ENCODE data around the gene NKX3-2. TPM values are rescaled to one million over a fixed set of nuclear protein-coding genes. Genes with fewer than 3 reads are reported as not detected.

Gene NKX3-2
- total RNA-seq, 1 donor from 2014 or later = not detected

DNA sequence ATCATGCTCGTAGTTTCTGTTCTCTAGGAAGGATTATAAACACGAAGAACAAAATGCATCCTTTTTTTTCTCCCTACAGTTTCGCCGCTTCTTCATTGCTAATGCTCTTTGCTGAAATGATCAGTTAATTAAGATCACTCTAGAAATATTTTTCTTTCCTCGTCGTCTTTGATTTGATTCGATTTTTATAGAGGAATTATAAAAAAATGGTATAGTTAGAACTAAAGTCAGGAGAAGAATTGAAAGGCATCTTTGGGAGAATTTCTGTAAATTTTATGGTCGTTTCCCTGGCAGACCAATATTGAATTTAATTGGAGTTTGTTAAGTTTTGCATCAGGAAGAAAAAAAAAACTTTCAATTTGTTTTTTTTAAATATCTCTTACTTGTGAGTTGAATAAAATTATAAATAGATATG lies 1.1 kb upstream of the NKX3-2 start:
- no peak for DNase-seq (ENCODE audit: low read depth)

DNA sequence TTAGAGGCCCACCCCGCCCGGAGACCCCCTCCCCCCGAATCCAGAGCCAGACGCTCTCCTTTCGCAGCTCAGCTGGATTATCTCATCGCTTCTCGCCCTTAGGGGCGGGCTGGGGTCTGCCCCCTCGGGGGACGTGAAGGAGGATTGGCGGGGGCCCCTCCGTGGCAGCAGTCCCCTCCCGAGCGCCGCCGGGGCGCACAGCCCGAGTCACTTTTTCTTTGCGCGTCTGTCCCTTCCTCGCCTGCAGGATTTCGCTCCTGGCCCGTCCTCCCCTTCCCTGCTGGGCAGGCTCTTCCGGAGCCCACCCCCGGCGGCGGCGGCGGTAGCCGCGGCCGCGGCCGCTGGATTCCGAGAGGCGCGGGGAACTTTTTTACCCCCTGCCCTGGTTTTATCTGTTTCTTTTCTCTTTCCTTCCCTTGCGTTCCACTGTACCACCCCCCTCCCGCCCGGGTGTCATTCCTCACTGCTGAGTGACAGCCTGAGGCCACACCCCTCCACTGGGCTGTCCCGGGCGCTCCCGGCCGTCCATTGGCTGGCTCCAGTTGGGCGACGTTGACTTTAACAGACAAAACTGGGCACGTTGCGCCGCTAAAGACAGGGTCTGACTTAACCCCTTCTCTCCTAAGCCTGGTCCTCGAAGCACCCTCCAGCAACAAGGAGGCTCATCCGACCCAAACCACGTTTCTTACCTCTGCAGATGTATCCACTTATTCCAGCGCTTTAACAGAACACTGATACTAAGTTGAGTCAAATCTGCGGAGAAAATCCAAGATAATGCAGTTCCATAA lies 492 bp upstream of the NKX3-2 start:
- peak; percentile 29 for DNase-seq (ENCODE audit: low read depth)

DNA sequence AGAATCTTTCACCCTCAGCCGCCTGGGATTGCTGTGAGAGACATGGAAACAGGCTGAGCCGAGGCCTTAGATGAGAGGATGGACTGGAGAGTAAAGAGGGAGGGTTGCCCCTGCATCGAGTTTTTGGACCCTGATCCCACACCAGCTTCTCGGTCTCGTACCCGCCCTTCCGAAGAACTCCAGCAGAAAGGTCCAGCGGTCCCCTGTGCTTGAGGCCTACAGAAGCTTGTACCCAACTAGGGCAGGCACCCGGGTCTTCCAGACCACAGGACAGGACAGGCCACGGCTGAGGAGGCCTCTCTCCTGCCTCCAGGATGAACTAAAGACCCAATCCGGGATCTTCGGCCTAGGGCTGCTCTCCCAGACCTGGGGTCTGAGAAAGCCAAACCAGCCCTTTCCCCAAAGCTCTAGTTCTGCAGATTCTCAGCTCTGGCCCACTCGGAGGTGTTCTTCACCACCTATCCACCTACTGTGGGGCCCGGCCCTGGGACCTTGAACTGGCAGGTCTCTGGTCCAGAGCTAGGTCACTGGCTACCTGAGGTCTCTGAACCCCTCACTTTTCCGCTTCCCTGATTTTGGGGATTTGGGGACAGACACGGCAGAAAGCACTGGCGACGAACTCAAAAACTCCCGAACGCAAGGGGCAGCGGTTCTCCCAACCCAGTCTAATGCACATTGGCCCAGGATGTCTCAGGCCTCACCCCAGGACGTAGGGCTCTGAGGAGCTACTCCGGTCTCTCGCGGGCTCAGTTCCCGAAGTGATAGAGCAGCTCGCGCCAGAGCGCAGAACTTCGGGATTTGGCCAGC lies 1.1 kb downstream of the NKX3-2 start:
- no peak for DNase-seq (ENCODE audit: low read depth)

DNA sequence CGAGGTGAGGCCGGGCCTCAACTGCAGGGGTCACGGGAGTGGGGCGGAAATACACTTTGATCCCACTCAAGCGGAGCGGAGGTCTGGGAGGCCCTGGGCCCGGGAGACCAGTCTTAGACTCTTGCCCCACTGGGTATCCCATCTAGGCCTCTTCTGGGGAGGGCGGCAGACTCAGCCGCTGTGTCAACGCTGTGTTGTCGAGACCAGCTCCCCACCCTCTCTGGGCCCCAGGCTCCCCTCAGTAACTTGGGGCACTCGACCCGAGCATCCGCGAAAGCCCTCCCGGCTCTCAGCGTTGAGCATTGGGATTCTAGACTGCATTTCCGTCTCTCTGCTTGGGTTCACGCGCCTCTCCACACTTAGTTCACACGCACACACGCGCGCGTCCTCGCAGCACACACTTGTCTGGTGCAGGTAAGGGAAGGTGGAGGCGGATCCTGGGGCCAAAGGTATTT lies 1.7 kb downstream of the NKX3-2 start:
- DNase-seq (ENCODE audit: low read depth) = no peak

DNA sequence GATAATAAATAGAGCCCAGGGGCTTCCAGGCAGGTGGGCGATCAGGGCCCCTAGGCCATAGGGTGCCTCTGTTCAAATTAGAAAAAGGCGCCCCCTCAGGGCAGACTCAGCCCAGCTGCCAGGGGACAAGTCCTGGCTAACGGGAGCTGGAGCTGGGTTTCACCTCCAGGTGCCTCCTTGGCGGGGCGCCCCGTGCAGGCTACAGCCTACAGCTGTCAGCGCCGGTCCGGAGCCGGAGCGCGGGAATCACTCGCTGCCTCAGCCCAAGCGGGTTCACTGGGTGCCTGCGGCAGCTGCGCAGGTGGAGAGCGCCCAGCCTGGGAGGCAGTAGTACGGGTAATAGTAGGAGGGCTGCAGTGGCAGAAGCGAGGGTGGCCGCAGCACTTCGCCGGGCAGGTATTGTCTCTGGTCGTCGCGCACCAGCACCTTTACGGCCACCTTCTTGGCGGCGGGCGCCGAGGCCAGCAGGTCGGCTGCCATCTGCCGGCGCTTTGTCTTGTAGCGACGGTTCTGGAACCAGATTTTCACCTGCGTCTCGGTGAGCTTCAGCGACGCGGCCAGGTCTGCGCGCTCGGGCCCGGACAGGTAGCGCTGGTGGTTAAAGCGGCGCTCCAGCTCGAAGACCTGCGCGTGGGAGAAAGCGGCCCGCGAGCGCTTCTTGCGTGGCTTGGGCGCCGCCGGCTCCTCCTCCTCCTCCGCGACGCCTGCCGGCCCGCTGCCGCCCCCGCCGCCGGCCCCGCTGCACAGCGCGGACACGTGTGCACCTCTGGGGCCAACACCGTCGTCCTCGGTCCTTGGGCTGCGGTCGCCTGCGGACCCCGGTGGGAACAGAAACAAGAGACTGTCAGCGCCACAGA lies 2.4 kb downstream of the NKX3-2 start:
- no peak for DNase-seq (ENCODE audit: low read depth)

DNA sequence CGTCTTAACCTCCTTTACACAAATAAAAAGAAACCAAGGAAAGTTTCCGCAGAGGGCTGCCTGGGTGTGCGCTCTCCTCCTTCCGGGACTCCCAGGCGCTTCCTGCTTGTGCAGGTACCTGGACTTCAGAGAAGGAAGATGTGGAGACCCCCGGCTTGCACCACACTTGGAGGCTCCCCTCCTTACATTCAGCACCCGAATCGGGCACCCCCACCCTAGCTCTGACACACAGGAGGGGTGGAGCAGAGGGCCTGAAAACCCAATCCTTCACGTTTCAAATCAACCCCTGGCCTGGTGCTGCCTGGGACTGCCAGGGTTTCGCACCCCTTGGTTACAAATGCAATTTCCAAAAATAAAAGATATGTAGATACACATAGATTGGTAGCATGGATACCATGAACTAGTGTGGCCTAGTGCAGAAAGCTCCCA lies 3.1 kb downstream of the NKX3-2 start:
- DNase-seq (ENCODE audit: low read depth) = no peak

DNA sequence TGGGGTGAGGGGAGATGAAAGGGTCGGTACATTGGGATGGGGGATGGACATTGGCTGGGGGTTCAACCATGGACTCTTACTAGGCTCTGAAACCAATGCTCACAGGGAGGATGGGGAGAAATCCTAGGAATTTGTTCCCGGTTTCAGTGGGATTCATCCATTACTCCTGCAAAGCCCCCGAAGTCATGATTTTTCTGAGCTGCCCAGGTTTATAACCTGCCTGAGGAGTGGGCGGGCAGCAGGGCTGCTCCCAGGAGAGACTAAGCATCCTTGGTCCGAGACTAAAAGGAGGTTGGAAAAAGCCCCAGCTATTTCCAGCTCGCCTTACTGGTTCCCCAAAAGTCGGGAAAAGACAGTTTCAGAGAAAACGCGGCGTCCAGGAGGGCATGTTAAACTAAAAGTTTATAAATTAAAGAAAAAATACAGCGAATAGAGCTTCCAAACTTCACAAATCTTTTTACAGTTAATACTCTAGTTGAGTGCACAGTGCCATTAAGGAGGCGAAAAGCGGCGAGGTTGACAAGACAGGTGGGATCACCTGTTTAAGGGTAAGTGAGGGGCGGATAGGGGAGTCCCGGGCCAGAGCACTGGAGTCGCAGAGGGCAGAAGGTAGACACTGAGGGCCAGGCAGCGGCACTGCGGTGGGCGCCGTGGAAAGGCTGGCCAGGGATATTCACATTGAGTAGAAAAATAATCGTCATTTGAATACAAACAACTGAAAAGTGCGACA lies 3.7 kb downstream of the NKX3-2 start:
- no peak for DNase-seq (ENCODE audit: low read depth)

DNA sequence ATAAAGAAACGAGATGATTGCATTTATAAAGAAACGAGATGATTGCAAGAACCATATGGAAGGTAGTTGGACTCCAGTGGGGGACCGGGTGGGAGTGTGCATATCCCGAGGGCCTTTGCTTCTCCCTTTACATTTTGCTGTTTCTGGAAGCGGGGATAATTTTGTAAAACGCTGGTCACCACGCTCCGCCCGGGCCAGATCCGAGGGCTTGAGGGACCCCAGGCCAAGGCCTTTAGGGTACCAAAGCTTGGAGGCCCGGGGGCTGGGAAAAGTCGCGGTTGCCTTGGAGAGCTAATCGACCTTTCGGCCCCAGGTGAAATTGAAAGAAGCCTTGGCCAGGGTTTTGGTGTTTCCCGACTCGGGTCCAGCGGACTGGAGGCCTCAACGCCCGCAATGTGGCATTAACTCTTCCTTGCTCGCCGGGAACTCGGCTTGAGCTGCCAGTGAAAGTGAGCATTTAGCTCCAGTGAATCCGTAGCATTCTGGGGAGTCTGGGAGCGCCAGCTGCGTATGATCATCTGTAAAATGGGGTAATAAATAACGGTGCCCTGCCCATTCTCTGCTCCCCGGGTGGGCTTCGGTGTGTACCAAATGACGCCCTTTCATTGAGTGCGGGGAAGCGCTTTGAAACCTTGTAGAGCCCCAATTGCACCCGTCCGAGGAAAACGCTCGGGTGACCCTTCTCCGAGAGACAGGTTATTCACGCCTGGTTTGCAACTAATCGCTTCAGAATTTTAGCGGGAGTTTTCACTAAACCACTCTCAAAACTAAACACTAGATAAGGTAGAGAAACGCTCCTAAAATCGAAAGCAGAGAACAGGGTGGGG lies 4.5 kb downstream of the NKX3-2 start:
- no peak for DNase-seq (ENCODE audit: low read depth)

DNA sequence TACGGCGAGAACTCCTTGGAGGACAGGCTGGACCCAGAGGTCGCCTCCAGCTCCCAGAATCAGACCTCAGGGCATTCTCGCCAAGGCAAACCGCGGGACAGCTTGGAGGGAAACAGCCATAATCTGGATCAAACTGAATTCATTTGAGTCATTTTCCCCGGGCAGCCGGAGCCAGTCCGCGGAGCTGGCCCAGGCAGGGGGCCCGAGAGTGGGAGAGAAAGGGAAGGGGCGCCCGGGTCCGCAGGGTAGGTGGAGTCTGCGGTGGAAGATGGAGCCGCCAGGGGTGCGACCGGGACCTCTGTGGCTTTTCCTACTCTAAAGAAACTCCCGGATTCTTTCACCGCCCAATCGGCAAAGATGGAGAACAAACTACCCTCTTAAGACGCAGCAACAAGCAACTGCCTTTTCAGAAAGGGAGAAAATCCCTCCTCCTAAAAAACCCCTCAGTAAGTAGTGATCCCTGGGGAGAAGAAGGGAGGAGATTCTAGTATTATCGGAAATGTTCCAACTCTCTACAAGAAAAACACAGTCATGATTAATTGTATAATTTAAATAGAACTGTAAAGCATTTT lies 5.2 kb downstream of the NKX3-2 start:
- DNase-seq (ENCODE audit: low read depth) = no peak

DNA sequence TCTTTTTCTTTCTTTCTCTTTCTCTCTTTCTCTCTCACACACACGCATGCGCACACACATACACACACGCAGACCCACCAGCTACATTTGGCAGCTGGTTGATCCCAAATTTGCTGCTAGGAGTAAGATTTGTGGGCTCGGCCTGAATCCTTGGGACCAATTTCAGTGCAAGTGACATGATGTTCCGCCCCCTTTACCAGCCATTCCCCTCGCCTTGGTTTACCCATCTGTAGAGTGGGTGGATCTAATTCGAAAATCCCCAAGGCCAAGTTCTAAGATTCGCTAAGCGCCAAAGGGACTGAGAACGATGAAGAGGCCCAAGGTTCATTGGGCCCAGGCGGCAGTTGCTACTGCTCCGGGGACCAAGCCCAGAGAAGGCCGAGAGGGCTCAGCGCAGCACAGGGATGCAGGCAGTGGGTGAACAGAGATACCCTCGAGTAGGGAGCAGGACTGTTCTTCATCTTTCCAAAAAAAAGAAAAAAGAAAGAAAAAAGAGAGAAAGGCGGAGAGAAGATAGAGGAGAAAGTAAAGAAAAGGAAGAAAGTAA lies 5.8 kb downstream of the NKX3-2 start:
- DNase-seq (ENCODE audit: low read depth) = no peak

DNA sequence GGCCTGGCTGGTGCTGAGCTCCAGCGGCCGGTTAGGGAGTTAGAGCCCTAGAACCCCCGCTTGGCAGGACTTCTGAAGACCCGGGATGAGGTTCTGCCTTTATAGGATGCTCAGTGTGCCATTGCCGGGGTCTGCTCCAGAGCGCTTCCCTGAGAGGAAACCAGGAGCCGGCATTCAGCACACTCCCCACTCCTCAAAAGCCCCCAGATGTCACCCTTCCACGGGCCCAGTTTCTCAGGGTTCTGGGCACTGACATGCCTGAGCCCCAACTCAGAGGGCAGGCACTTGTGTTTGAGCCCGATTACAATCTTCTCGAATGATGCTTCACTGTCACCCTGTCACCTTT lies 6.5 kb downstream of the NKX3-2 start:
- DNase-seq (ENCODE audit: low read depth) = no peak

DNA sequence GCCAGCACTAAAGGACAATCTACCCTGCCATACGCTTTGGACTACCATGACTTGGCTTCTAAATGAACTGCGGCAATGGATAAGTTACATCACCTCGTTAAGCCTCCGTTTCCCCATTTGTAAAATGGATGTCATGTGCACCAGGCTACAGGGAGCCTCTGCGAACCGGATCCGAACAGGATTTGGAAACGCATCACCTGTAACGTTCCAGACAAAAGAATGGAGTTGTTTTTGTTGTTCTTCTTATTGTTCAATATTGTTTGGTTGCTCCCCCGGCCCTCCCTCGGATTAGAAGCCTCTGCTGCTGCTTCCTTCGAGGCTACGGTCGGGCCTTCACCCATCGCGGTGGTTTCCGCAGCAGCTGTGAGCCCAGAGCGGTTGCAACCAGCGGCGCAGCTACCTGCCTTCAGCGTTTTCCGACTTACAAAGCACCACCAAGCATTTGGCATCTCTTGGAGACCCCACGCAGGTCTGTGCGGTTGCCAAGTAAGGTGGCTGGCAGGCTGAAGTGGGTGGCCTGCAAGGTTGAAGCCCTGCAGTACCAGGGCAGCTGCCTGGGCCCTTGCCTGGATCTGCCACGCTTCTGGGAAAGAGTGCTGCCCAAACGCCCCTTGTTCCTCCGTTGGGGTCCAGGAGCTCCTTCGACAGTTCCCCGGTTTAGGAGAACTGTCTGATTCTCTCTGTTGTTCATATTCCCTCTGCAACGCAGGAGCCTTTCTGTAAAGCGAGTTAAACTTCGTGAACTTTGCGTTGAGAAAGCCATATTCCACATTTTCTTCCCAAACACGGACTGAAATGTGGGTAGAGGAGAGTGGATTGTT lies 7.1 kb downstream of the NKX3-2 start:
- no peak for DNase-seq (ENCODE audit: low read depth)

DNA sequence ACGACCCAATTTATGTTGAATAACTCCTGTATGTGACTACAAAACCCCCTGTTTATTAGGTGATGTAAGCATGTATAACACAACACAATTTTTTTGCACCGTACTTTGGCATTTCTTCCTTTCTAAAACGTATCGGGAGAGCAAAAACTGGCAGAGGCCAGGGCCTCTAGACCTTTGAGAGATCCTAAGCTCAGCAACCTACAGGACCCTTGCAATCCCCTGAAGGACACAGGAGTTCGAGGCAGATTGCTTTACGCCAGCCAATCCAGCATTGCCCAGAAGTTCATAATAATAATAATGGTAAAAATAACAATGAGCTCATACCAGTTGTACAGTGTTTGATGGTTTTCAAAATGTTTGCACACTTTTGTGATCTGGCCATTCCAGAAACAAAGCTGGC lies 7.7 kb downstream of the NKX3-2 start:
- no peak for DNase-seq (ENCODE audit: low read depth)

DNA sequence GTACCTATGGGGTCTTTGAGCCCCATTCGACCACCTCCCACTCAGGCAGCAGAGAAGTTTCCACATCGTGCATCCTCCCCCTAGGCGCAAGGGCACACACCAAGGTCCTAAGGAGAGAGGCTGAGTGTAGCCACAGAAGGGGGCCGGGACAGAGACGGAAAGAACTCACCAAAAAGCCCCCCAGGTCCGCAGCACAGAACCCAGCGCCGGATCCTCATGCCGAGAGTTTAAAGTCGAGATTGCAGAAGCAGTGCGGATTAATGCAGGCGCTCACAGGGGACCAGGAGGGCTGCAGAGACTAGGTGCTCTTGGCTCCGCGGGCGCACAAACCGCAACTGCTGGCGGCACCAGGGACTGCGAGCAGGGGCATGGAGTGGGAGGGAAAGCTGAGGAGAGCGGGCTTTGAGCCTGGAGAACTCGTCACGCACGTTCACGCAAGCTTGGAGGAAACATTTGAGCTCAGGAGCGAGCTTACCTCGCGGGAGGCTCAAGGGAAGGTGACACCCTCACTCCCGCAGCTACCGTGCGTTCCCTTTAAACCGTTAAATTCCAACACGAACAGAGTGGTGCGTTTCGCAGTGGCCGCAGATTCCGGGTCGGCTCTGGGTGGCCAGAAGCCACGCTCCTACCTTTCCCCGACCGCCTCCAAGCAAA lies 8.5 kb downstream of the NKX3-2 start:
- DNase-seq (ENCODE audit: low read depth) = no peak

DNA sequence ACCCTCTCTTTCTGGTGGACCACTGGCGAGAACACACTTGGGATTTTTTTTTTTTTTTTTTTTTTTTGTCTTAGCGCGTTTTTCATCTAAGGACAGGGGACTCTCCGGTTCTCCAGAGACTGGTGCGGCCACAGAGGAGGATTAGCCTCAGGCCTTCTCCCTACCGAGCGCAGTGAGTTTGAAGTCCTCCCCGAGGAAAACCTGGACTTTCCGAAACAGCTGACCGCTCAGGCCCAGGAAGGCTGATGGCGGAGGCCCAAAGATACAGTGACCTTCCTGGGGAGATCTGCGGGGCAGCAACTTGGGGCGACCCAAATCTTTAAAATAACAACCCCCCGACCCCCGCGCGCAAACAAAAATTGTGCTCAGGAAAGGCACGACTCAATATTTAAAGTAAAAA lies 9.2 kb downstream of the NKX3-2 start:
- no peak for DNase-seq (ENCODE audit: low read depth)

DNA sequence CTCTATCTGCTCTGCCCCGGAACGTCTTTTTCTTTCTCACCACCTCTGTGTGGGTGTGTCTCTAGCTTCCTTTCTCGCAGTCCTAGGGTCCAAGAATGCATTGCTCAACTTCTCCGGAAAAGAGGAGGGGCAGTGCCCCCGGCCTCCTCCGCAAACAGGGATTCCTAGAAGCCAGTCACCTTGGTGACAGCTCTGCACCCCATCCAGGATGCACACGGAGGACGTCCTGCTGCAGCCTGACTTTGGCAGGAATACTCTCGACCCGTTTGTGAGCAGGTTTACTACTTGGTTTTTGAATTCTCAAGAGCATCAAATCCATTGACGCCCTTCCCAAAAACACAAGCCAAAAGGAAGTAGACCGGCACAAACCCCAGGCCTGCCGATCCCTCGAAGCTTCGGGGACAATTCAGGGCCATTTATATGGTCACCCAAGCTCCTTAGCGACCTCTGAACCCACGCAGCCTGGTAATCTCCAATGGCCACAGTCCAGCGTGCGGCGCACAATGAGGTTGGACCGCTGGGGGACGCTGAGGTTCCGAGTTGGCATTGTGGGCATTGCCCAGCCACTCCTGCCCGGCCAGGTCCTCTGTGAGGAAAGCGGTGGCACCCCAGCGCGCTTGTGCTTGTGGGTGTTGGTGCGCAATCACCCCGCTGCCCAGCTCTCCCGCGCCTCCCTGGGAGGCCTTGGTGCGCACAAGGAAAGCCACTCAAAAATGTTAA lies 9.8 kb downstream of the NKX3-2 start:
- no peak for DNase-seq (ENCODE audit: low read depth)

DNA sequence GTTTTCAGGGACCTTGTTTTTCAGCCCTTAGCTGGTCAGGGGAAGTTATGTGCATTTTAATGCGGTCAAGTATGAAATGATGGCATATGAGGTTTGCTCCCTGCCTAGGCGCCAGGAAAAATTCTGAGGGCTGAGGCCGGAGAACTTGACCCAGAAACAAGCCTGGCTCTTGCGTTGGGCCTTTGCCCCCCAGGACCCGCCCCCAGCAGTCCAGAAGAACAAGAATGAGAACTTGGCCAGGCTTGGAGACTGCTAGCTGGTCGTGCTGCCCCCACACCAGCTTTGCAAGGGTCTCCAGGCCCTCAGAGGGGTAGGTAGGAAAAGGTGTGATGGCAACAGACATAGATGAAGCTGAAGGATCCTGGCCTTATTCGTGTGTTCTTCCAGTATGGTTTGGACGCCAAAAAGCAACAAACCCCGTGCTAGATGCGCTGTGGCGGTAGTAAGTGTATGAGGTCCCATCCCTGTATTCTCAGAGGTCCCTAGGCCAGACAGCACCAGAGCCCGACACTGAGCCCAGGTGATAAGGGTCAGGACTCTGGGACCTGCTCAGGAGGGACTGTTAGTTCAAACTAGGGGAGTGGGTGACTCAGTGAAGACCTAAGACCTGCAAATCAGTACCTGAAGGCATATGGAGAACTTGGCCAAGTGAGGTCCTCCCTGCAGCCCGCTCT lies 10.5 kb downstream of the NKX3-2 start:
- no peak for DNase-seq (ENCODE audit: low read depth)

Data from renal cortical epithelial cell (primary cell).